Loucy (cell line): ENCODE results near the gene LTBP2.

Source experiments
- H2AFZ ChIP-seq: fragments of 200-600 bp; sonication (generic); 2 replicates; pipeline ENCODE4 v1.6.0; 2016; ENCODE audit warnings: antibody characterized with exemption, mild to moderate bottlenecking, low read length, moderate library complexity
- H3F3A ChIP-seq: fragments of 200-600 bp; 2 replicates; pipeline ENCODE4 v1.6.0; 2016; ENCODE audit warnings: antibody characterized with exemption, low read depth, mild to moderate bottlenecking
- H3K27me3 ChIP-seq: fragments of 200-600 bp; sonication (generic); 2 replicates; pipeline ENCODE4 v1.6.1; 2014; ENCODE audit warnings: low read length, mild to moderate bottlenecking; ENCODE audit not compliant: insufficient read depth, poor library complexity, severe bottlenecking
- H3K36me3 ChIP-seq: fragments of 200-600 bp; sonication (generic); 2 replicates; pipeline ENCODE4 v1.6.1; 2016; ENCODE audit warnings: low read length; ENCODE audit not compliant: insufficient read depth
- H3K4me1 ChIP-seq: fragments of 200-600 bp; sonication (generic); 2 replicates; pipeline ENCODE4 v1.5.1; 2014; ENCODE audit warnings: low read length, mild to moderate bottlenecking; ENCODE audit not compliant: insufficient read depth, poor library complexity, severe bottlenecking
- H3K4me2 ChIP-seq: fragments of 200-600 bp; sonication (generic); 2 replicates; pipeline ENCODE4 v1.6.0; 2014; ENCODE audit warnings: antibody characterized with exemption, low read length, low read depth, mild to moderate bottlenecking; ENCODE audit not compliant: poor library complexity, severe bottlenecking
- H3K4me3 ChIP-seq: fragments of 200-600 bp; sonication (generic); 2 replicates; pipeline ENCODE4 v1.5.1; 2014; ENCODE audit warnings: low read length, mild to moderate bottlenecking, mixed read lengths; ENCODE audit not compliant: poor library complexity, severe bottlenecking
- H3K79me2 ChIP-seq: fragments of 200-600 bp; sonication (generic); 2 replicates; pipeline ENCODE4 v1.6.1; 2014; ENCODE audit warnings: low read length; ENCODE audit not compliant: insufficient read depth
- H3K9ac ChIP-seq: fragments of 200-600 bp; sonication (generic); 2 replicates; pipeline ENCODE4 v1.6.0; 2014; ENCODE audit warnings: mild to moderate bottlenecking, low read depth, low read length, moderate library complexity; ENCODE audit not compliant: poor library complexity, severe bottlenecking
- H3K9me2 ChIP-seq: fragments of 200-600 bp; sonication (generic); replicated peaks from 2 replicates; pipeline ENCODE4 v1.6.1; 2016; ENCODE audit warnings: low read depth, low read length, mixed read lengths
- H3K9me3 ChIP-seq: fragments of 200-600 bp; sonication (generic); 2 replicates; pipeline ENCODE4 v1.6.1; 2014; ENCODE audit warnings: mild to moderate bottlenecking, antibody characterized with exemption, low read length, low read depth; ENCODE audit not compliant: insufficient read depth
- H4K20me1 ChIP-seq: fragments of 200-600 bp; sonication (generic); 2 replicates; pipeline ENCODE4 v1.6.0; 2014; ENCODE audit warnings: antibody characterized with exemption, low read length, mild to moderate bottlenecking; ENCODE audit not compliant: insufficient read depth, poor library complexity, severe bottlenecking
- CTCF ChIP-seq: fragments of 200-600 bp; sonication (generic); conservative IDR thresholded peaks from 2 replicates; pipeline ENCODE4 v1.5.1; 2014; ENCODE audit warnings: mild to moderate bottlenecking, antibody characterized with exemption, low read length
- EZH2phosphoT487 ChIP-seq: fragments of 200-600 bp; IDR thresholded peaks from 2 replicates; pipeline ENCODE4 v1.6.1; 2018; ENCODE audit warnings: antibody characterized with exemption, mild to moderate bottlenecking, moderate library complexity, borderline replicate concordance

LTBP2 gene

GRCh38 chr14:74569387-74569786 lies 42.6 kb downstream of the LTBP2 start:
- Histone ChIP-seq H2AFZ (no peak overlapping the region), H3K4me2 (no peak overlapping the region), H3K27me3 (no peaks in the 10 kb centered on the region), H3K79me2 (no peaks in the 10 kb centered on the region), H3K36me3 (no peaks in the 10 kb centered on the region), H3F3A (no peaks in the 10 kb centered on the region), H4K20me1 (no peaks in the 10 kb centered on the region), H3K9me2 (no peaks in the 10 kb centered on the region), H3K4me3 (no peak overlapping the region), H3K4me1 (no peaks in the 10 kb centered on the region), H3K9ac (no peak overlapping the region), H3K9me3 (no peaks in the 10 kb centered on the region)
- no peak for TF ChIP-seq CTCF
- no peak for TF ChIP-seq EZH2phosphoT487

GRCh38 chr14:74568911-74569310 lies 43.1 kb downstream of the LTBP2 start:
- Histone ChIP-seq H3K9ac (no peak overlapping the region), H3K9me2 (no peaks in the 10 kb centered on the region), H3F3A (no peaks in the 10 kb centered on the region), H3K4me1 (no peaks in the 10 kb centered on the region), H3K4me2 (no peak overlapping the region), H3K79me2 (no peaks in the 10 kb centered on the region), H3K4me3 (no peak overlapping the region), H3K27me3 (no peaks in the 10 kb centered on the region), H4K20me1 (no peaks in the 10 kb centered on the region), H3K9me3 (no peaks in the 10 kb centered on the region), H3K36me3 (no peaks in the 10 kb centered on the region), H2AFZ (no peak overlapping the region)
- TF ChIP-seq EZH2phosphoT487 (no peak), CTCF (no peak)

GRCh38 chr14:74568380-74568649 lies 43.7 kb downstream of the LTBP2 start:
- H3K36me3 ChIP-seq, result no peaks in the 10 kb centered on the region
- no peaks in the 10 kb centered on the region for H3K4me1 ChIP-seq
- H3K79me2 ChIP-seq, result no peaks in the 10 kb centered on the region
- no peaks in the 10 kb centered on the region for H3K9me2 ChIP-seq
- no peak overlapping the region for H3K9ac ChIP-seq
- no peaks in the 10 kb centered on the region for H3K9me3 ChIP-seq
- H3K4me3 ChIP-seq, result no peak overlapping the region
- H2AFZ ChIP-seq, result no peak overlapping the region
- H3K27me3 ChIP-seq, result no peaks in the 10 kb centered on the region
- no peaks in the 10 kb centered on the region for H3F3A ChIP-seq
- H3K4me2 ChIP-seq, result no peak overlapping the region
- no peak for TF ChIP-seq CTCF
- no peak for TF ChIP-seq EZH2phosphoT487
- H4K20me1 ChIP-seq, result no peaks in the 10 kb centered on the region
